Measurements from ENCODE around the gene EIF2S3B.

The EIF2S3B gene

DNA sequence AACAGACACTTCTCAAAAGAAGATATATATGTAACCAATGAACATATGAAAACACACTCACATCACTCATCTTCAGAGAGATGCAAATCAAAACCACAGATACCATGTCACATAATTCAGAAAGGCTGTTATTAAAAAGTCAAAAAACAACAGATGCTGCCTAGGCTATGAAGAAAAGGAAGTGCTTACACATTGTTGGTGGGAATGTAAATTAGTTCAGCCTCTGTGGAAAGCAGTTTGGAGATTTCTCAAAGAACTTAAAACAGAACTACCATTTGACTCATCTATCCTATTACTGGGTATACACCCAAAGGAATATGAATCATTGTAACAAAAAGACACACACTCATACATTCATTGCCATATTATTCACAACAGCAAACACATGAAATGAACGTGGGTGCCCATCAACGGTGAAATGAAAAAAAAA lies 35.1 kb downstream of the EIF2S3B start:
- no peak for TF ChIP-seq EZH2phosphoT487 (IDR thresholded peaks at IDR 0.05; ENCODE audit: low read depth)
- TF ChIP-seq, protein P1, sequence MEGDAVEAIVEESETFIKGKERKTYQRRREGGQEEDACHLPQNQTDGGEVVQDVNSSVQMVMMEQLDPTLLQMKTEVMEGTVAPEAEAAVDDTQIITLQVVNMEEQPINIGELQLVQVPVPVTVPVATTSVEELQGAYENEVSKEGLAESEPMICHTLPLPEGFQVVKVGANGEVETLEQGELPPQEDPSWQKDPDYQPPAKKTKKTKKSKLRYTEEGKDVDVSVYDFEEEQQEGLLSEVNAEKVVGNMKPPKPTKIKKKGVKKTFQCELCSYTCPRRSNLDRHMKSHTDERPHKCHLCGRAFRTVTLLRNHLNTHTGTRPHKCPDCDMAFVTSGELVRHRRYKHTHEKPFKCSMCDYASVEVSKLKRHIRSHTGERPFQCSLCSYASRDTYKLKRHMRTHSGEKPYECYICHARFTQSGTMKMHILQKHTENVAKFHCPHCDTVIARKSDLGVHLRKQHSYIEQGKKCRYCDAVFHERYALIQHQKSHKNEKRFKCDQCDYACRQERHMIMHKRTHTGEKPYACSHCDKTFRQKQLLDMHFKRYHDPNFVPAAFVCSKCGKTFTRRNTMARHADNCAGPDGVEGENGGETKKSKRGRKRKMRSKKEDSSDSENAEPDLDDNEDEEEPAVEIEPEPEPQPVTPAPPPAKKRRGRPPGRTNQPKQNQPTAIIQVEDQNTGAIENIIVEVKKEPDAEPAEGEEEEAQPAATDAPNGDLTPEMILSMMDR (IDR thresholded peaks at IDR 0.05; ENCODE audit: low read depth, low read length), result no peak
- Histone ChIP-seq H3K9me3 (ENCODE audit: insufficient read depth, low read length) (no peaks in the 10 kb centered on the region), H3K27ac (ENCODE audit: low read length) (peak overlapping the region; percentile 46; the same call in 1 of the 2 replicates), H3K4me1 (ENCODE audit: low read length) (peaks cover 18% of the 10 kb centered on the region), H3K9ac (ENCODE audit: low read length) (no peak overlapping the region), H3K4me3 (ENCODE audit: low read length) (no peak overlapping the region), H3K36me3 (replicated peaks; ENCODE audit: low read depth, low read length) (peaks cover 3% of the 10 kb centered on the region), H2AFZ (ENCODE audit: low read depth, low read length) (no peak overlapping the region), H3K4me2 (ENCODE audit: low read length) (peak overlapping the region; percentile 29), H3K79me2 (ENCODE audit: low read length) (no peaks in the 10 kb centered on the region), H3K27me3 (ENCODE audit: low read depth, low read length) (no peaks in the 10 kb centered on the region), H4K20me1 (ENCODE audit: insufficient read depth, low read length) (no peaks in the 10 kb centered on the region)

DNA sequence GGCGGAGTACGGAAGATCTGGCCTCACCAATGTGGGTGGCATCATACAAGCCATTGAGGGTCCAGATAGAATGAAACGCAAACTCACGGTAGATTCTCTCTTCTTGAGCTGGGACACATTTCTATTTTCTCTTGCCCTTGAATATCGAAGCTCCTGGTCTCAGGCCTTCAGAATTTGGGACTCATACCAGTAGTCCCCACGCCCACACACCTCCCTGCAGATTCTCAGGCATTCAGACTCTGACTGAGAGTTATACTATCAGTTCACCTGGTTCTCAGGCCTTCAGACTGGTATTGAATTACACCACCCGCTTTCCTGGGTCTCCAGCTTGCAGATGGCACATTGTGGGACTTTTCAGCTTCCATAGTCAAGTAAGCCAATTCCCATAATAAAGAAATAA lies 37.8 kb downstream of the EIF2S3B start:
- TF ChIP-seq, protein P1 (IDR thresholded peaks at IDR 0.05; ENCODE audit: low read depth, low read length), result no peak
- no peak for TF ChIP-seq EZH2phosphoT487 (IDR thresholded peaks at IDR 0.05; ENCODE audit: low read depth)
- no peaks in the 10 kb centered on the region for H3K27me3 ChIP-seq (ENCODE audit: low read depth, low read length)
- no peak overlapping the region for H3K4me3 ChIP-seq (ENCODE audit: low read length)
- H3K79me2 ChIP-seq (ENCODE audit: low read length), result no peaks in the 10 kb centered on the region
- no peak overlapping the region for H3K4me2 ChIP-seq (ENCODE audit: low read length)
- H4K20me1 ChIP-seq (ENCODE audit: insufficient read depth, low read length), result no peaks in the 10 kb centered on the region
- peaks cover 3% of the 10 kb centered on the region for H3K36me3 ChIP-seq (replicated peaks; ENCODE audit: low read depth, low read length)
- peaks cover 18% of the 10 kb centered on the region for H3K4me1 ChIP-seq (ENCODE audit: low read length)
- H3K9ac ChIP-seq (ENCODE audit: low read length), result no peak overlapping the region
- H3K27ac ChIP-seq (ENCODE audit: low read length), result no peak overlapping the region
- H3K9me3 ChIP-seq (ENCODE audit: insufficient read depth, low read length), result no peaks in the 10 kb centered on the region
- no peak overlapping the region for H2AFZ ChIP-seq (ENCODE audit: low read depth, low read length)

DNA sequence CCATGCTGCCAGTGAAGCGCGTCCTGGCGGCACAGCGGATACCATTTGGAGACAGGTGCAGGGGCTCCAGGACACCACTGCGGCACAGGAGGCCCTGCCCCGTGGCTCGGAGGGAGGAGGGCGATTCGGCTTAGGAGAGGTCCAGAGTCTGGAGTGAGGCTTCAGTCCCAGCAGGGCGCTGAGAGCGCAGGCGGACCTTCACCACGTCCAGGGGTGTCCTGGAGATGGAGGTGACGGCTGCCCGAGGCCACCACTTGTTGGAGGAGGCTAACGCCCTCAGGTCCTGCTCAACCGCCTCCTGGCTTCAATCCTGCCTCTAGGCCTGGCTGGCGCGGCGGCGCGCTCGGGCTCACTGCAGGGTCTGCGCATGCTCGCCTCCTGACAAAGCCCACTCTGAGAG lies 45.7 kb downstream of the EIF2S3B start:
- H3K79me2 ChIP-seq (ENCODE audit: low read length), result no peaks in the 10 kb centered on the region

DNA sequence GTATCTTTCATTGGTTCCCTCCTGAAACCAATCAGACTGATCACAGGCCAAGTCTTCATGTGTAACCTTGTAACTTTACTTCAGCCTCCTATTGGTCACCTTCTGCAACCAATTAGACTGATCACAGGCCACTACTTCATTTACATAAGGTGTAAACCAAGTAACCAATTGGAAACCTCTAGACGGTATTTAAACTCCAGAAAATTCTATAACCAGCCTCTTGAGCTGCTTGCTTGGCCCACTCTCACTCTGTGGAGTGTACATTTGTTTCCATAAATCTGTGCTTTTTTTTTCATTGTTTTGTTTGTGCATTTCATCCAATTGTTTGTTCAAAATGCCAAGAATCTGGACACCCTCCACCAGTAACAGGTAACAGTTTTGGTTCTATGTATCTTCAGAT lies 47.5 kb downstream of the EIF2S3B start:
- Histone ChIP-seq H3K4me1 (ENCODE audit: low read length) (peaks cover 22% of the 10 kb centered on the region), H3K27me3 (ENCODE audit: low read depth, low read length) (no peaks in the 10 kb centered on the region), H3K4me2 (ENCODE audit: low read length) (no peak overlapping the region), H2AFZ (ENCODE audit: low read depth, low read length) (no peak overlapping the region), H3K27ac (ENCODE audit: low read length) (no peak overlapping the region), H3K4me3 (ENCODE audit: low read length) (no peak overlapping the region), H4K20me1 (ENCODE audit: insufficient read depth, low read length) (no peaks in the 10 kb centered on the region), H3K79me2 (ENCODE audit: low read length) (no peaks in the 10 kb centered on the region), H3K36me3 (replicated peaks; ENCODE audit: low read depth, low read length) (no peaks in the 10 kb centered on the region), H3K9me3 (ENCODE audit: insufficient read depth, low read length) (no peaks in the 10 kb centered on the region; the same call in 1 of the 2 replicates), H3K9ac (ENCODE audit: low read length) (no peak overlapping the region)
- TF ChIP-seq EZH2phosphoT487 (IDR thresholded peaks at IDR 0.05; ENCODE audit: low read depth), result no peak

More for the DNA sequence above, 45.7 kb downstream of the EIF2S3B start:
- Histone ChIP-seq H3K4me2 (ENCODE audit: low read length) (no peak overlapping the region), H3K4me3 (ENCODE audit: low read length) (no peak overlapping the region), H3K27ac (ENCODE audit: low read length) (no peak overlapping the region), H3K9me3 (ENCODE audit: insufficient read depth, low read length) (no peaks in the 10 kb centered on the region), H3K9ac (ENCODE audit: low read length) (no peak overlapping the region), H2AFZ (ENCODE audit: low read depth, low read length) (no peak overlapping the region), H3K27me3 (ENCODE audit: low read depth, low read length) (no peaks in the 10 kb centered on the region), H4K20me1 (ENCODE audit: insufficient read depth, low read length) (no peaks in the 10 kb centered on the region), H3K36me3 (replicated peaks; ENCODE audit: low read depth, low read length) (no peaks in the 10 kb centered on the region), H3K4me1 (ENCODE audit: low read length) (peaks cover 5% of the 10 kb centered on the region; the same call in 1 of the 2 replicates)
- no peak for TF ChIP-seq EZH2phosphoT487 (IDR thresholded peaks at IDR 0.05; ENCODE audit: low read depth)
- TF ChIP-seq, protein P1 (IDR thresholded peaks at IDR 0.05; ENCODE audit: low read depth, low read length), result no peak

Measured in OCI-LY3 (cell line).